MG63 (cell line): ENCODE measurements around the gene WDFY3. TPM values are rescaled to one million over a fixed set of nuclear protein-coding genes. Genes with fewer than 3 reads are reported as not detected.

Experiments
- DNase-seq: peaks from one replicate; pipeline ENCODE4 v3.0.0-alpha.2; 2020
- H3K27me3 ChIP-seq: fragments of 250-450 bp; sonication (Bioruptor Pico); 2 replicates; pipeline ENCODE4 v1.5.1; 2020; ENCODE audit warnings: mild to moderate bottlenecking, moderate library complexity
- H3K36me3 ChIP-seq: fragments of 250-450 bp; sonication (Bioruptor Pico); 2 replicates; pipeline ENCODE4 v1.5.1; 2020; ENCODE audit warnings: mild to moderate bottlenecking, moderate library complexity
- H3K4me3 ChIP-seq: fragments of 250-450 bp; sonication (Bioruptor Pico); 2 replicates; pipeline ENCODE4 v1.5.1; 2020; ENCODE audit warnings: mild to moderate bottlenecking, moderate library complexity
- H3K9me3 ChIP-seq: fragments of 250-450 bp; sonication (Bioruptor Pico); 2 replicates; pipeline ENCODE4 v1.5.1; 2020; ENCODE audit warnings: mild to moderate bottlenecking, moderate library complexity
- total RNA-seq: library from RNA; depleted of rRNA; stranded (reverse); fragments of >200 nt; shearing (Covaris generic); gene quantifications from 2 replicates; pipeline ENCODE4 v1.2.3, GENCODE V29; 2014; ENCODE audit warnings: low replicate concordance

The WDFY3 gene
- total RNA-seq, 1 experiment from 2014 or later, result 5.2 TPM

DNA sequence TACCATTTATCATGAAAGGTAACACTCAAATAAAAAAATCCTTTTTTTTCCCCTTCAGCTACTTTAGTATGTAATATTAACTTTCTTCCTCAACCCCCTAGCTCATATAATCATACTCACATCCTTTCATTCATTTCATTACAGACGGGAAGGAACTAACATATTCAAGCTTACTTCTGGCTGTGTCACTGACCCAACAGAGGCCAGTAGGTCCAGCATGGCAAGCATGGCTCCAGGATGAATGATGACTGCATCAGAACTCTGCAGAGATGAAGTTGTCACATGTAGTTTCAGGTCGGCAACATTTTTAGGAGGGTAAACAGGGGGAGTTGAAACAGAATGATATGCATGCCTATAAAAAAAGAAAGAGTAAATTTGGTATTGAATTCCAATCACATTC lies 163.4 kb downstream of the WDFY3 start:
- Histone ChIP-seq H3K4me3 (no peak overlapping the region), H3K36me3 (no peaks in the 10 kb centered on the region), H3K9me3 (no peaks in the 10 kb centered on the region), H3K27me3 (no peaks in the 10 kb centered on the region)
- DNase-seq, result no peak

- Histone ChIP-seq H3K27me3 (no peaks in the 10 kb centered on the region), H3K4me3 (no peak overlapping the region), H3K36me3 (no peaks in the 10 kb centered on the region), H3K9me3 (no peaks in the 10 kb centered on the region)
- DNase-seq, result peak; percentile 8
Observed at GRCh38 chr4:84800256-84800655, 166.2 kb downstream of the WDFY3 start.

DNA sequence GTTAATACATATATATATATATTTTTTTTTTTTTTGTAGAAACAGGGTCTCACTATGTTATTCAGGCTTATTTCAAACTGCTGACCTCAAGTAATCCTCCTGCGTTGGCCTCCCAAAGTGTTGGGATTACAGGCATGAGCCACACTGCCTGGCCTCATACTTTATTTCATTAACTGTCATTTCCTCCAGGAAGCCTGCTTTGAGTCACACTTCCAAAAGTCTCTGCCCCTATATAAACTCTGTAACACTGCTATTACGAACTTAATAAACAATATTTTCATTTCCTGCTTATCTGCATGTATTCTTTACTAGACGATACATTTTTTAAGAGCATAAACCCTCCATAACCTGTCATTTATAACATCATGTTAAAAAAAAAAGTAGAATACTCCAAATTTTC lies 167.2 kb downstream of the WDFY3 start:
- no peak for DNase-seq
- Histone ChIP-seq H3K9me3 (no peaks in the 10 kb centered on the region), H3K4me3 (no peak overlapping the region), H3K36me3 (no peaks in the 10 kb centered on the region), H3K27me3 (no peaks in the 10 kb centered on the region)

- no peak for DNase-seq
- Histone ChIP-seq H3K36me3 (no peaks in the 10 kb centered on the region), H3K4me3 (no peak overlapping the region), H3K9me3 (no peaks in the 10 kb centered on the region), H3K27me3 (no peaks in the 10 kb centered on the region)
Observed at GRCh38 chr4:84796394-84796793, 170.1 kb downstream of the WDFY3 start.

DNA sequence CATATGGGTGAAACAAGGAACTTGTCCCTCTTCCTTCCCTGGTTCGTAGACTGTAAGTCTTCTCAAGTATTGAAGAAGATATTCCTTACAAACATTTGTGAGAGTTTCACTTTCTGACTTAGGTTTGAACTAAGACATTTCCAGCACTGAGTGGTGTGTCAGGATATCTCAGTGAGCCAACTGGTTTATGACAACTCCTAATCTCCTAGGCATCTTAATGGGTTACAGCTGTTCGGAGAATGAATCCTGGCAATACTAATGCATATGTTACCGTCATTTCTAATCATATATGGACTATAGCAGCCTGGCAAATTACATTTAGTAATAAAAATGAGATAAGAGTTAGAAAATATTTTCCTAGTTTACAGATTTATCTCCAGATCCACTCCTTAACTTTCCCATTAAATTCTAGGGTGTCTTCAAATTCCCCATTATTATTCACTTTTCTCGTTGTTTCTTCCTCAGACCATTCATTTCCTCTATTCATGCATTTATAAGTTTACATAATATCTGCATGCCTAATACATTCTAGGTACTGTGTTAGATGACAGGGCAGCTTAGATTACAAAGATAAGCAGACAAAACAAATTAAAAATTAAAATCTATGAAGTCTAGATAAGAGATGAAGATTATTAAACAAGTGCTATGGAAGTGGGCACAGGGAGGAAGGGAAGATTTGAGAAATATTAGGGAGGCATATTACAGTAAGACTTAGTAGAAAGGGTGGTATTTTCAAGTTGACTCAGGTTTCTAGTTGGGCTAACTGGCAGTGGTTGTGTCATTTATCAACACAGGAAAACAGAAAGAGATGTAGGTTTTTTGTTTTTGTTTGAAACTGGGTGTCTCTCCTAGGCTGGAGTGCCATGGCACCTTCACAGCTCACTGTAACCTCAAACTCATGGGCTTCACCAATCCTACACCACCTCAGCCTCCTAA lies 173.9 kb downstream of the WDFY3 start:
- no peaks in the 10 kb centered on the region for H3K27me3 ChIP-seq
- no peaks in the 10 kb centered on the region for H3K36me3 ChIP-seq
- no peak for DNase-seq
- no peak overlapping the region for H3K4me3 ChIP-seq
- no peaks in the 10 kb centered on the region for H3K9me3 ChIP-seq

DNA sequence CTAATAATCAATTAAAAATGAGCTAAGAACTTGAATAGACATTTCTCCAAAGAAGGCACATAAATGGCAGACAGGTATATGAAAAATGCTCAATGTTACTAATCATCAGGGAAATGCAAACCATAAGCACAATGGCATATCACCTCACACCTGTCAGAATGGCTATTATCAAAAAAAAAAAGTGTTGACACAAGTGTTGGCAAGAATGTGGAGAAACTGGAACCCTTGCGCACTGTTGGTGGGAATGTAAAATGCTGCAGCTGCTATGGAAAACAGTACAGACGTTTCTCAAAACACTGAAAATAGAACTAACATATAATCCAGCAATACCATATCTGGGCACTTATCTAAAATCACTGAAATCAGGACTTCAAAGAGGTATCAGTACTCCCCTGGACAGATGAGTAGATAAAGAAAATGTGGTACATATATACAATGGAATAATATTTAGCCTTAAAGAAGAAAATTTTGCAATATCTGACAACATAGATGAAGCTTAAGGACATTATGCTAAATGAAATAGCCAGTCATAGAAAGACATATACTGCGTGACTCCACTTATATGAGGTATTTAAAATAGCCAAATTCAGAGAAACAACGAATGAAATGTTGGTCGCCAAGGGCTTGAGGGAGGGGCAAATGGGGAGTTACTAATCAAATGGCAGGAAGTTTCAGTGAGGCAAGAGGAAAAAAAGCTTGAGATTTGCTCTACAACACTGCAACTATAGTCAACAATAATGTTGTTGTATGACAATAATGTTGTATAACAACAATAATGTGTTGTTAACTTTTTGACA lies 175.5 kb downstream of the WDFY3 start:
- H3K36me3 ChIP-seq, result no peaks in the 10 kb centered on the region; the same call in 1 of the 2 replicates

GRCh38 chr4:84786478-84786877 lies 180.0 kb downstream of the WDFY3 start:
- Histone ChIP-seq H3K27me3 (no peaks in the 10 kb centered on the region), H3K4me3 (no peak overlapping the region), H3K9me3 (no peaks in the 10 kb centered on the region), H3K36me3 (peaks cover 5% of the 10 kb centered on the region)
- DNase-seq, result no peak

More for the DNA sequence above, 175.5 kb downstream of the WDFY3 start:
- H3K4me3 ChIP-seq, result no peak overlapping the region
- H3K9me3 ChIP-seq, result no peaks in the 10 kb centered on the region
- no peak for DNase-seq
- H3K27me3 ChIP-seq, result no peaks in the 10 kb centered on the region

DNA sequence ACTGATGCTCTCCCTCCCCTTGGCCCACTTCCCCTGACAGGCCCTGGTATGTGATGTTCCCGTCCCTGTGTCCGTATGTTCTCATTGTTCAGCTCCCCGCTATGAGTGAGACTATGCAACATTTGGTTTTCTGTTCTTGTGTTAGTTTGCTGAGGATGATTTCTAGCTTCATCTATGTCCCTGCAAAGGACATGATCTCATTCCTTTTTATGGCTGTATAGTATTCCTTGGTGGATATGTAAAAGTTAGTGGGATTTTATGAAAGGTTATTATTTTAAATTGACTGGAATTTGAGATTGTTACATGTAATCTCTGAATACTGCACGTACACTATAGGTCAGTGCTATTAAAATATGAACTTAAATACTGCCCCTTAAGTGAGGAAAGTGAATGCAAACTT lies 184.0 kb downstream of the WDFY3 start:
- H3K36me3 ChIP-seq, result peaks cover 5% of the 10 kb centered on the region
- H3K27me3 ChIP-seq, result no peaks in the 10 kb centered on the region
- H3K4me3 ChIP-seq, result no peak overlapping the region
- H3K9me3 ChIP-seq, result no peaks in the 10 kb centered on the region
- DNase-seq, result no peak

DNA sequence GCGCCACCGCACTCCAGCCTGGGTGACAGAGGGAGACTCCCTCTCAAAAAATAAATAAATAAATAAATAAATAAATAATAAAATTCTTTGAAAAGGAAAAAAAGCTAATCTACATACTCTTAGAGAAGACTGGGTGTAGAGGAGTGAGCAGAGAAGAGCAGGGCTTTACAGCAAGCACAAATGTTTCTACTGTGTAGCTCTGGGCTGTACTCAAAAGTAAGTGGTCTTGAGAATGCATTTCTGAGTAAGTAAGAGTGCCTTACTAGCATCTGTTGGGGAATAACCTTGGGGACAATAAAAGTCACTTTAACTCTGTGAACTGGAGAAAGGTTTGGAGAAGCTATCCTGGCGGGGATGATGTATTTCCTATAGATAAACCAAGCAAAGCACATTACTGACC lies 185.8 kb downstream of the WDFY3 start:
- peaks cover 5% of the 10 kb centered on the region for H3K36me3 ChIP-seq
- H3K9me3 ChIP-seq, result no peaks in the 10 kb centered on the region

GRCh38 chr4:84778041-84778440 lies 188.4 kb downstream of the WDFY3 start:
- Histone ChIP-seq H3K9me3 (no peaks in the 10 kb centered on the region), H3K27me3 (no peaks in the 10 kb centered on the region), H3K36me3 (peaks cover 5% of the 10 kb centered on the region), H3K4me3 (no peak overlapping the region)
- no peak for DNase-seq

More for the DNA sequence above, 185.8 kb downstream of the WDFY3 start:
- H3K27me3 ChIP-seq, result no peaks in the 10 kb centered on the region
- no peak for DNase-seq
- no peak overlapping the region for H3K4me3 ChIP-seq

DNA sequence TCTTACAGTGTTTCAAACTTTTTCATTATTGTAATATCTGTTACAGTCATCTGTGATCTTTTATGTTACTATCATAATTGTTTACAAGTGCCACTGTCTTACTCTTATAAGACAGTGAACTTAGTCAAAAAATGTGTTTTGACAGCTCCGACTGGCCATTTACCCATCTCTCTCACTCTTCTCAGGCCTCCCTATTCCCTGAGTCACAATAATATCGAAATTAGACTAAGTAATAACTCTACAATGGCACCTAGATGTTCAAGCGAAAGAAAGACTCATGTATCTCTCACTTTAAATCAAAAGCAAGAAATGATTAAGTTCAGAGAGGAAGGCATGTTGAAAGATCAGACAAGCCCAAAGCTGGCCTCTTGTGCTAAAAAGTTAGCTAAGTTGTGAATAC lies 199.3 kb downstream of the WDFY3 start:
- DNase-seq, result no peak
- Histone ChIP-seq H3K4me3 (no peak overlapping the region), H3K36me3 (peaks cover 3% of the 10 kb centered on the region; the same call in 1 of the 2 replicates), H3K9me3 (no peaks in the 10 kb centered on the region), H3K27me3 (no peaks in the 10 kb centered on the region)

- no peak for DNase-seq
- no peaks in the 10 kb centered on the region for H3K27me3 ChIP-seq
- H3K4me3 ChIP-seq, result no peak overlapping the region
- H3K9me3 ChIP-seq, result no peaks in the 10 kb centered on the region
- no peaks in the 10 kb centered on the region; the same call in 1 of the 2 replicates for H3K36me3 ChIP-seq
Observed at GRCh38 chr4:84753321-84753972, 213.0 kb downstream of the WDFY3 start.

GRCh38 chr4:84751707-84752106 lies 214.8 kb downstream of the WDFY3 start:
- no peaks in the 10 kb centered on the region for H3K27me3 ChIP-seq
- H3K36me3 ChIP-seq, result no peaks in the 10 kb centered on the region; the same call in 1 of the 2 replicates
- H3K9me3 ChIP-seq, result no peaks in the 10 kb centered on the region
- H3K4me3 ChIP-seq, result no peak overlapping the region
- DNase-seq, result no peak

GRCh38 chr4:84750960-84751283 lies 215.6 kb downstream of the WDFY3 start:
- Histone ChIP-seq H3K36me3 (no peaks in the 10 kb centered on the region; the same call in 1 of the 2 replicates), H3K4me3 (no peak overlapping the region), H3K9me3 (no peaks in the 10 kb centered on the region), H3K27me3 (no peaks in the 10 kb centered on the region)
- DNase-seq, result no peak

DNA sequence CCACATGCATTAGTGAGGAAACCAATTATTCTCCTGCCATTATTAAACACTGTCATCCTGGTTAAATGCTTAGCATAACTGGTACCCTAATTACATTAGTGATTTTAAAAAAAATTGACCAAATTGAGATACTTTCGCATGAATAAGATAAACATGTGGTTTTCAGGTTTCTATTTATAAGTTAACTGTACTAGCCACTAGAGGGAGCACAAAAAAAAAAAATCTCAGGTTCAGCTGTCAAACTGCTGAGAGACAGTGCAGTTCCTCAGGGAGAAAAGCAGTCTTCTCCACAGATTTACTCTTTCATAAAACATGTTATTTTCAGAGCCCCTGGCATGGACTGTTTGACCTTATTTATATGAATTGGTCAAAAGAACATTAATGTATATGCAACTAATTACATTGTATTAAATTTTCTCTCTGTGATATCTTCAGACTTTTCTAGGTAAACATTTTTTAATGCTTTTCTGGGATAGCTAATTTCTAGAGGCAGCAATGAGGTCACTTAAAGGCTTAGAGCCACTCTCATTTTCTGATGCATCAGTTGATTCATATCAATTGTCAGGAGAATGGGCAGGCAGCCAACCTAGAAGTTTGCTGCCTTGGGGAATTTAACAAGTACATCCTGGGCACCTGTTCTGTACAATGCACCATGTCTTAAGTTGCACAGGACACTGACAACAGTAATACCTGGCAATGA lies 216.1 kb downstream of the WDFY3 start:
- no peaks in the 10 kb centered on the region; the same call in 1 of the 2 replicates for H3K36me3 ChIP-seq
- no peaks in the 10 kb centered on the region for H3K9me3 ChIP-seq
- DNase-seq, result peak; percentile 3
- no peaks in the 10 kb centered on the region for H3K27me3 ChIP-seq
- no peak overlapping the region for H3K4me3 ChIP-seq

GRCh38 chr4:84740057-84740456 lies 226.4 kb downstream of the WDFY3 start:
- no peaks in the 10 kb centered on the region for H3K9me3 ChIP-seq
- no peak overlapping the region for H3K4me3 ChIP-seq
- H3K36me3 ChIP-seq, result no peaks in the 10 kb centered on the region; the same call in 1 of the 2 replicates
- DNase-seq, result no peak
- H3K27me3 ChIP-seq, result no peaks in the 10 kb centered on the region
